Measurements from ENCODE around the gene LMO2.

GRCh38 chr11:33940538-33940815, 48.6 kb upstream of the LMO2 start:
- no peak for TF ChIP-seq CTCF (IDR thresholded peaks at IDR 0.05)
- no peak for TF ChIP-seq ZFX (IDR thresholded peaks at IDR 0.05; ENCODE audit: borderline replicate concordance)

Measured in 22Rv1 (cell line).